ENCODE results near the gene EIF3F.
A peak's percentile ranks its signal among the peaks of the same experiment; 100 is the strongest.

EIF3F gene, protein sequence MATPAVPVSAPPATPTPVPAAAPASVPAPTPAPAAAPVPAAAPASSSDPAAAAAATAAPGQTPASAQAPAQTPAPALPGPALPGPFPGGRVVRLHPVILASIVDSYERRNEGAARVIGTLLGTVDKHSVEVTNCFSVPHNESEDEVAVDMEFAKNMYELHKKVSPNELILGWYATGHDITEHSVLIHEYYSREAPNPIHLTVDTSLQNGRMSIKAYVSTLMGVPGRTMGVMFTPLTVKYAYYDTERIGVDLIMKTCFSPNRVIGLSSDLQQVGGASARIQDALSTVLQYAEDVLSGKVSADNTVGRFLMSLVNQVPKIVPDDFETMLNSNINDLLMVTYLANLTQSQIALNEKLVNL

DNA sequence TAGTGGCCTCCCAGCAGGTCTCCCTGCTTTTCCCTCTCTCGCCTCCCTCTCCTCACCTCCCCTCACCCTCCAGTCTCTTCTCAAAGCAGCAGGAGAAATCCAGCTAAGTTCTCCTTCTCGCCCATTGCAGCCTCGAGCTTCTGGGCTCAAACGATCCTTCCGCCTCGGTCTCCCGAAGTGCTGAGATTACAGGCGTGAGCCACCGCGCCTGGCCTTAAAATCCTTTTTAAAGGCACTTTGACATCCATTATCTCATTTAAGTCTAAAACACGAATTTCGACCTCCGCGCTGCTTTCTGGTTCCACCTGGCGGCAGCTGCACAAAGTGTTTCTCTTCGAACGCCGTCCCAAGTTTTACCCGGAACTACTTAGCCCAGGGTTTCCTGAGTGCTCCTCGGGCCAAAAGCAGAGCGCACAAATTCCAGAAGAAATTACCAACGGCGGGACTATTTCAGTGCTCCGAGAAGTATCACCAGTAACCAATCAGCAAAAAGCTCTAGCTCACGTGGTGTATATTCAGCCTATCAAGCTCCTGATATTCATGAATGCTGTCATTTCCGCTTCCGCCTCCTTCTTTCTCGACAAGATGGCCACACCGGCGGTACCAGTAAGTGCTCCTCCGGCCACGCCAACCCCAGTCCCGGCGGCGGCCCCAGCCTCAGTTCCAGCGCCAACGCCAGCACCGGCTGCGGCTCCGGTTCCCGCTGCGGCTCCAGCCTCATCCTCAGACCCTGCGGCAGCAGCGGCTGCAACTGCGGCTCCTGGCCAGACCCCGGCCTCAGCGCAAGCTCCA is at the start of gene EIF3F:
Gene EIF3F, plus strand, starts transcription at position 570 of the 792 bp plus-strand sequence. Its CDS starts 16 bp downstream, at position 586.
- peak; percentile 75 for DNase-seq (ENCODE audit: low read depth)

DNA sequence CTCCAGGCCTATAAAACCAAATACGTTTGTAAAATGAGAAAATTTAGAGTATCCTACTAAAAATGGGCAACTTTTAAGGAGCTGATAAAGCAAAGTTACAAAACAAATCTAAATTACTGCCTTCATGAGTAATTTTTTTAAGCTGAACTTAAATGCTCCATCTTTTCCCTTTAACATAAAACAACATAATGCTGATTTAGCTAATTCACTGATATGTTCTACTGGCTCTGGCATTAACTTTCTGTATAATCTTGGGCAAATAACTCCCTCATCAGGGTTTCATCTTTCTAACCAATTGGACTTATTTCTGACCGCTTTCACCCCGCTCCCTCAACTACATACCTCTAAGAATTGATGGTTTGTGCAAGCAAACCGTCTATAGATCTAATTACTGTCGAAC is 46.0 kb upstream of the EIF3F start:
- DNase-seq (ENCODE audit: low read depth): no peak

DNA sequence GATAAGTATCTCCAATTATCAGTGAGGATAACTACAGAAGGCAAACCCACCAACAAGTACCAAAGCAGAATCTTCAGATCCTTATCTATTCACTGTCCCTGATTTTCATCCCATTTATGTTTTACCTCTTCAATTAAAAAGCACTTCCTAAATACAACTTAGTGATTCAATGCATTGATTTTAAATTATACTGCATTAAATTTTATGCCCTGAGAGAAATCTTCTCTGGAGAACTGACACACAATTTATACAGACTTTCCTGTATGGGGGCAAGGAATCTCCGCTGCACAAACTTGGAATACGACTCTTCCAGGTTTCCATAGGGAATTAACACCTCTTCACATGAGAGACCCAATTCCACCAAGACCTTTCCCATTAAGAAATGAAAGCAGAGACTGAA is 45.5 kb upstream of the EIF3F start, which contains the start of gene OR10A3:
Gene OR10A3, minus strand, starts transcription at position 101 of the 400 bp plus-strand sequence. CDS start 2,188 bp downstream, outside the sequence.
- no peak for DNase-seq (ENCODE audit: low read depth)

- no peak for DNase-seq (ENCODE audit: low read depth)
Observed at GRCh38 chr11:7944123-7944522, 43.0 kb upstream of the EIF3F start.

- DNase-seq (ENCODE audit: low read depth): no peak
Observed at GRCh38 chr11:7949934-7950333, 37.2 kb upstream of the EIF3F start.

GRCh38 chr11:7955191-7955590 is 31.9 kb upstream of the EIF3F start:
- DNase-seq (ENCODE audit: low read depth): no peak

GRCh38 chr11:7964261-7964660 is 22.9 kb upstream of the EIF3F start:
- DNase-seq (ENCODE audit: low read depth): no peak

GRCh38 chr11:7964873-7965272 is 22.3 kb upstream of the EIF3F start:
- DNase-seq (ENCODE audit: low read depth): no peak

- DNase-seq (ENCODE audit: low read depth): no peak
Observed at GRCh38 chr11:7965386-7965785, 21.8 kb upstream of the EIF3F start, which contains the start of gene NLRP10. Gene NLRP10, minus strand, starts transcription at chr11:7965447. Its CDS starts 1,952 bp downstream, at chr11:7963495.

DNA sequence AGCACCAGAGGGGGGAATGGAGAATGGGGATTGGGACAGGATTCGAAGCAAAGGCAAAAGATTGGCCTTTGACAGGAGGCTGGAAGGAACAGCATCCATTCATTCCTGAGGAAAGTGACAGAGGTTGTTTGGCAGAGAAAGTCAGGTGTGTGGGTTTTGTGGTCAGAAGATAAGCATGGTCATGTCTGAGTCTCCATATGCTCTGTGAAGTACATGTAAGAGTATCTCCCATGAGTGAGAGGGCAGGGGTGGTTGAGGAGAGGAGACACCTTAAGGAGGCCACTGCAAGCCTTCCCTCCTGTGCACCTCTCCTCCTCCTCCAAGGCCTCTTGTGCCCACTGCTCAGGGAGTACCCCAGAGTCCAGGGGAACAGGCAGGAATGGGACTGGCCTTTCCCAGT is 20.0 kb upstream of the EIF3F start:
- DNase-seq (ENCODE audit: low read depth): no peak

GRCh38 chr11:7967826-7968225 is 19.3 kb upstream of the EIF3F start:
- no peak for DNase-seq (ENCODE audit: low read depth)

DNA sequence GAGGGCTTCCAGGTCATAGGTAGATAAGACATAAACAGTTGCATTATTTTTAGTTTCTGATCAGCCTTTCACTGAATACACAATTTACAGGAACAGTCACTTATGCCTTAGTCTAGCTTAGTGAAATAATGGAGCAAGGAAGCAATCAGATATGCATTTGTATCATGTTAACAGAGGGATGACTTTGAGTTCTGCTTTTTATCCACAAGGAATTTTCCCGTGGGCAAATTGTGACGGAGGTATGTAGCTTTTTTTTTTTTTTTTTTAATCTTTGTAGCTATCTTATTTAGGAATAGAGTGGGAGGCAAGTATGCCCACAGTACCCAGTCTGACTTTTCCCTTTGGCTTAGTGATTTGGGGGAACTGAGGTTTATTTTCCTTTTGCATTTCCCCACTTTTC is 18.5 kb upstream of the EIF3F start:
- DNase-seq (ENCODE audit: low read depth): no peak

DNA sequence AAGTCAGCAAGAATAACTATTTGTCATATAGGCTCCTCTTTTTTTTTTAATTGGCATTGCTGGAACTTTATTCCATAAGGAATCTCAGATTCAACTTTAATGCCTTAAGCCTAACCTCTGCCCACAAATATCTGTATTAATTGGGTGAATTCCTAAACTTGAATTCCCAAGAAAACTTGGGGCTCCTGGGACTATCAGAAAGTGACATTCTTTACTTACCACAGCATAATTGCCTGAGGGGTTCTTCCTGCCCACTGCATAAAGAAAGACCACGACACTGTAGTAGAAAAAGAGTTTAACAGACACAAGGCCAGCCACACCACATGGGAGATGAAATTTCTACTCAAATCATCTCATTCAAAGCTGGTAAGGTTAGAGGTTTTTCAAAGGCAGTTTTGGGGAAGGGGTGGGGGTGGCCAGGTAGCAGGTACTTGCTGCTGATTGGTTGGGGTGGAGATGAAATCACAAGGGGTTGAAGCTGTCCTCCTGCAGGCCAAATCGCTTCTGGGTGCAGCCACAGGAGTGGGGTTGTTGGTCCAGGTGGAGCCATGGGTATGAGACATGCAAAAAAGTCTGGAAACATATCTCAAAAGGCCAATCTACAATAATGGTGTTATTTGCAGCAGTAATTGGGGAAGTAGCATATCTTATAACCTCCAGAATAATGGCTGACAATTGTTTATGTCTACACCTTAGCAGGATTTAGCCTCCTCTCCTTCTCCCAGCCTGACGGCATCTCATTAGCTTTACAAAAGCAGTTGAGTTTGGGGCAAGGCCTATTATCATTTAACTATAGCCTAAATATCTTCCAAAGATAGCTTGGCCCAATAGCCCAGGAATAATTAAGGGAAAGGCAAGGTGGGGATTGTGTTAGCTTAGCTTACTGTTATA is 17.1 kb upstream of the EIF3F start:
- DNase-seq (ENCODE audit: low read depth): no peak

GRCh38 chr11:7971846-7972245 is 15.3 kb upstream of the EIF3F start:
- DNase-seq (ENCODE audit: low read depth): no peak

GRCh38 chr11:7973011-7973410 is 14.1 kb upstream of the EIF3F start:
- no peak for DNase-seq (ENCODE audit: low read depth)

DNA sequence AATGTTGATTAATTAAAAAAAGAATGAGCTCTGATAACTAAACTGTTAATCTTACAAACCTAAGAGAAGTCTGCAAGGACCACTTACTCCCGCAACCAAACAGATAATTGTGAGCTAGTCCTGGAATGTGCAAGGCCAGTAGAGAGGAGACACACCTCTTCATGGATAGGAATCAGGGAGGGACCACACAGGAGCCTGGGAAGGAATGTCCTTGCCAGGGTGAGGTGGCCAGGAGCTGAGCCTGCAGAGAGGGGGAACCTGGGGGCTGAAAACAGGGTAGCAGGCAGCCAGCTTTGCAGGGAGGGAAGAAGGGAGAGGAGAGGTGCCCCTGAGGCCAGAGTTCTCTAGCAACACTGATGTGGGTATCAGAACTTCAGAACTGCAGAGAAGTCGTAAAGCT is 12.5 kb upstream of the EIF3F start:
- DNase-seq (ENCODE audit: low read depth): no peak

GRCh38 chr11:7977232-7977917 is 9.8 kb upstream of the EIF3F start:
- DNase-seq (ENCODE audit: low read depth): no peak

DNA sequence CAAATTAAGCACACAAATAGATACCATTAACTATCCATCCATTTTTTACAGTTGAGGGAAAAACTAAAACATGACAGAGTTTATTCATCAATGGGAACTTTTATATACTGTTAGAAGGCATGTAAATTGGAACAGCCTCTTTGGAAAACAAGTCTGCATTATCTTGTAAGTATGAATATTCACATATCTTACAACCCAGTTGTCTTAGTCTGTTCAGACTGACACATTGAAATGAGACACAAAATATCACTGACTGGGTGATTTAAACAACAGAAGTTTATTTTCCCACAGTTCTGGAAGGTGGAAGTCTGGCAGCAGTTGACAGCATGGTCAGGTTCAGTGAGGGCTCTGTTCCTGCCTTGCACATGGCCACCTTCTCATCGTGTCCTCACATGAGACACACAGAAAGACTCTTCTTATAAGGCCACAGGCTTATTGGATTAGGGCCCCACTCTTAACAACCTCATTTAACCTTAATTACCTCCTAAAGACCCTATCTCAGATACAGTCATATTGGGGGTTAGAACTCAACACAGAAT is 5.4 kb upstream of the EIF3F start:
- no peak for DNase-seq (ENCODE audit: low read depth)

DNA sequence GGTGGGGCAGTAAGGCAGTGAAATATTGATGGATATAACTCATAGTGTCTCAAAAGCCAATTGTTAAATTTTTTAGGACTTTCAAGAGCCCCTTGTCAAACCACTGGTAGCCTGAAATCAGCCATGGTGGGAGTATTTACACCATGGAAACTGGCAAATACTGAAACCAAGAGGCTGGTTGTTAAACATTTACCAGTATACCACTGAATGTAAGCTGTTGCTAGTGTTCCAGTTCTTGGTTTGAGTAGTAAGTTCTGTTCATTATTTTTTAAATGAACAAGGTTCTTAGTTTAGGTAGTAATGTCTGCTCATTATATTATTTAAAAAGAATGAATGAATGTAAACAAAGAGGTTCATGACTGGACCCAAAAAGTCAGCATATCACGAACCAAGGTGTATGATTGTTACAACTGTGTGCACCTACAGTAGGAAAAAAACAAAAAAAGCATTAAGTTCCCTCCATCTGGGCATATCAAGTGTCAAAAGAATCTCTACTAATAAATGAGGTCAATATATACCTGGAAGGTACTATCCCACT is 4.5 kb upstream of the EIF3F start:
- DNase-seq (ENCODE audit: low read depth): no peak

DNA sequence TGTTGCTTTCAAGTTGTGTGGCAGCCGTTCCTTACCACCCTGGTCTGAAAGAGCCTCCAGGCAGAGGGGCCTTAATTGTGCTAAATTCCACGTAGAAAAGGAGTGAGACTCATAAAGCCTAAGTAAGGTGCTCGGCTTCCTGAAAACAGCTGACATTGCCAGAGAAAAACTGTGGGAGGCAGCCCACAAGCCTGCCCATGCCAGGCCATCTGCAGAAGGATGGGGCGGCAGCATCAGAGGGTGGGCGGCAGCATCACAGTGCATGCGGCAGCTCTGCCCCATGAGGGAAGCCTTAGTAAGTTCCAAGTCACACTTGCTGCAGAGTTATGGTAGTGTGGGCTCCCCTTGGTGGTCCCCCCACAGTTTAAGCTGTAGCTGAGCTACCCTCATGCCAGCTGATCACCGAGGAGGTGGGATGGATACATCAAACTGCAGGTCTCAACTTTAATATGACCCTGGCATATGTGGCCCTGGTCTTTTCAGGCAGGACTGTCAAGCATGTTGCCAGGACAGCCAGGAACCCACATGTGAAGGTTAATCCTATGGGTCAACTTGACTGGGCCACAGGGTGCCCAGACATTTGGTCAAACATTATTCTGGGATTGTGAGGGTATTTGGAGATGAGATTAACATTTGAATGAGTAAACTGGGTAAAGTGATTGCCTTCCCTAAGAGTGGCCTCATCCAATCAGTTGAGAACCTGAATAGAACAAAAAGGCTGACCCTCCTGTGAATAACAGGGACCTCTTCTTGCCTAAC is 3.1 kb upstream of the EIF3F start:
- DNase-seq (ENCODE audit: low read depth): no peak
